Epithelial cell of proximal tubule (primary cell): ENCODE results near the gene CXCL6. TPM values are rescaled to one million over a fixed set of nuclear protein-coding genes. Genes with fewer than 3 reads are reported as not detected.

Source experiments
- DNase-seq: peaks from one replicate; pipeline ENCODE4 v3.0.0-alpha.2; 2011; ENCODE audit warnings: low read depth
- H3K4me3 ChIP-seq: 2 replicates; pipeline ENCODE4 v1.5.1; 2011; ENCODE audit warnings: low read depth, mild to moderate bottlenecking, low read length
- CTCF ChIP-seq: conservative IDR thresholded peaks from 2 replicates; pipeline ENCODE4 v1.5.1; 2012; ENCODE audit warnings: low read depth, mild to moderate bottlenecking, low read length
- total RNA-seq: library from RNA; depleted of rRNA; stranded (reverse); fragments of >200 nt; gene quantifications from 2 replicates; pipeline ENCODE4 v1.2.3, GENCODE V29; 2015

CXCL6 gene
- total RNA-seq, 1 donor from 2014 or later, result 17.1 TPM

GRCh38 chr4:73841243-73841925 is 4.9 kb downstream of the CXCL6 start:
- DNase-seq, result no peak
- no peak overlapping the region for H3K4me3 ChIP-seq
- TF ChIP-seq CTCF, result no peak

- no peak for DNase-seq
- no peak for TF ChIP-seq CTCF
- no peak overlapping the region for H3K4me3 ChIP-seq
Observed at GRCh38 chr4:73842696-73843095, 6.2 kb downstream of the CXCL6 start.

- DNase-seq, result no peak
- H3K4me3 ChIP-seq, result no peak overlapping the region
- no peak for TF ChIP-seq CTCF
Observed at GRCh38 chr4:73843369-73843768, 6.9 kb downstream of the CXCL6 start.

GRCh38 chr4:73844345-73844744 is 7.9 kb downstream of the CXCL6 start:
- no peak for TF ChIP-seq CTCF
- DNase-seq, result no peak
- no peak overlapping the region for H3K4me3 ChIP-seq

GRCh38 chr4:73844806-73845205 is 8.3 kb downstream of the CXCL6 start:
- DNase-seq, result no peak
- H3K4me3 ChIP-seq, result no peak overlapping the region
- TF ChIP-seq CTCF, result no peak

- no peak for DNase-seq
- TF ChIP-seq CTCF, result no peak
- no peak overlapping the region for H3K4me3 ChIP-seq
Observed at GRCh38 chr4:73847526-73848182, 11.2 kb downstream of the CXCL6 start.
